GM19395 (cell line): ENCODE data around the gene LIN7A.

Source experiments
- ATAC-seq: cut with Tn5 transposase; IDR thresholded peaks from one replicate; pipeline ENCODE4 v1.9.1; 2021; ENCODE audit warnings: mild to moderate bottlenecking, moderate library complexity; ENCODE audit not compliant: unreplicated experiment

The LIN7A gene

DNA sequence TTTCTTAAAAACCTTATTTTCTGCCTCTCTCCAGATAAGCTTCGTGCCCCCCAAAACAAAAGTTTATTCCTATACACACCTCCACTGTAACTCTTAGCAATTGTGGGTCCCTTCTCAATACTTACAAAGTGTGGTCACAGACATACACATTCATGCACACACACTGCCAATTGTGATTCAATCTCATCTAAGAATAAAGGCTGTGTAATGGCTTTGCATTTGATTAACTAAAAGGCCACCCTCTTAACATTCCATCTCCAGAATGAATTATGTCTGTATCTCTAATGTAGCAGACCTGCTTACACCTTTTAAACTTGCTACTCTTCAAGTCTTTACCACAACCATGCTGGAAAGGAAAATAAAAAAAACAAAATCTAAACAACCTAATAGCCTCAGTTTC is 171.5 kb downstream of the LIN7A start:
- ATAC-seq, result no peak

- ATAC-seq, result no peak
These were observed 173.9 kb downstream of the LIN7A start for GRCh38 chr12:80763874-80764273.

DNA sequence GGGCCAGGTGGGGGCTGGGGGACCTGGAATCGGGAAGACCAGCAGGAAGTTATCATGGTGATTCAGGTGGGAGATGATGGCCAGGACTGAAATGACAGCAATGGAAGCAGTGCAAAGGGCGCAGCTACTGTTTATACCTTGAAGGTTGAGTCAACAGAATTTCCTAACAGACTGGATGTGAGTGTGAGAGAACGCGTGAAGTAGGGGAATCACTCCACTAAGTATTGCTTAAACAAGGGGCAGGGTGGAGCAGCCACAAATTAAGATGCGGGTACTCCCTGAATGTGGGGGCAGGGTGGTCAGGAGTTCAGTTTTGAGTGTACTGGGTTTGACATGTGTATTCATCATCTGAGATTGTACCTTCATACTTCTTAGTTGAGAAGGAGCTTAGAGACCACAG is 175.9 kb downstream of the LIN7A start:
- ATAC-seq, result no peak

DNA sequence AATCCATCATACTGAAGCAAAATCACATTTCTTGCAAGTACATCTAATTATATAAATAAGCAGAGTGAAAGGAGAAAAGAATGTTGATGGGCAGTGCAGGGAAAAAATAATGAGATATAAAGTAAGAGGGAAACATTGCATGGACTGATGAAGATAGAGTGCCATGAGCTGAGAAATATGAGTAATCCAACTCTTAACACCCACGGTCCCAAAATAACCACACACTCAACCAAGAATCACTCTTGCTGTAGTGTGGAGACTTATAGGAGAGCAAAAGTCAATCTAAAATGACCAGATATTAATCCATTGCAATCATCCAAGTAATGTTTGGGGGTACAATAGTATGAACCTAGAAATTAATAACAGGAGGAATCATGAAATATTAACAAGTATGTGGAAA is 180.9 kb downstream of the LIN7A start:
- peak; percentile 73 for ATAC-seq

DNA sequence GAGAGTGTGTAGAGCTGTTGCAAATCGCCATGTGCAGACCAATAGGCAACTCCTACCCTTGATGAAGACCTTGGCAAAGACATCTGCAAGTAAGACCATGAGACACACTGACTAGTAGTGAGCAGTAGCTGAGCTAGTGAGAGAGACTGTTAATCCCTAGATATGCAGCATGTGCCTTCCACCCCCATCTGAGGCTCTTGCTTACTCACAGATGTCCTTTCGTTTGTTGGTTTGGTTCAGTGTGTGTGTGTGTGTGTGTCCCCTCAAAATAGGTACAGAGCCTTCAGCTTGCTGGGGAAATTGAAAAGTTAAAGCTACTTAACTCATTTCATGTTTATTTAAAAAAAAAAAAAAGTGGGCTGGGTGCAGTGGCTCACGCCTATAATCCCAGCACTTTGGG is 183.5 kb downstream of the LIN7A start:
- ATAC-seq, result no peak

DNA sequence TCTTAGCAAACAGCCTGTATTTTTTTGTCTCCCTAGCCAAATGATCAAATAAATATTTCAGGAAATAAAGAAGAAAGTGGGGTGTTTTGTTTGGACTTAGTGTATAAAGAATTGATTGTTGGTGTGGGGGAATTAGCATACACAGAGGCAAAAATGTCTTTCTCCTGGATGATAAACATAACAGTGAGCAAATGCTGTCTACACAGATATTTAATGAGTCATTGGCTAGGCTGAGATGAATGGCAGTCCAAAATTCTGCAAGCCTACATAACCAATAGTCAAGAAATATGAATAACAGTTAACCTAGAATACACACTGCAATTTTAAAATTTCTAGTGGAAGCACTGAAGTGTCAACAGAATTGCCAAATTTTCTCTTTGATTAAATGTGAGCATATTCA is 185.3 kb downstream of the LIN7A start:
- ATAC-seq, result no peak

- ATAC-seq, result no peak
These were observed 188.3 kb downstream of the LIN7A start for GRCh38 chr12:80749456-80749855.

DNA sequence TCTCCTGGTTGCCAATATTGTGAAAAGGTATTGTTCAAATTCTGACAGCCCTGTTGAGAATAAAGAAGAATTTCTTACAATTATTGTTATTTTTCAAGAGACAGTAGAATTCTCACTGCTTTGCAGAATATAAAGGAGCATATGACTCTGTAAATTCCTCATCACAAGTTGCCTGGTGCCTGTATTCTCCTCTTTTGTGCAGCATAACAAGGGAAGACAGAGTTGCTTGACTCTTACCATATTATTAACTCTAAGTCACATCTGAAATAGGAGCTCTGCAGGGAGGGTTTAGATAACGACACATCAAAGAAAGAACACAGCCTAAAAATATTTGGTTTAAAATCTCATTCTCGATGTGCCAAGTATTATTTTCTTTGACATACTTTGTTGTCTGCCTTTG is 189.9 kb downstream of the LIN7A start:
- ATAC-seq, result no peak

GRCh38 chr12:80745851-80746505 is 191.8 kb downstream of the LIN7A start:
- no peak for ATAC-seq
